ENCODE data around the gene METTL17. TPM values are rescaled to one million over a fixed set of nuclear protein-coding genes. Genes with fewer than 3 reads are reported as not detected.

METTL17 gene
- total and polyA plus RNA-seq, 2 of the 13 experiments (the other 11 are each of a cell fraction or from before 2014, with no cell fraction given): 122 to 199 TPM

- TF ChIP-seq TRAFD1 (CRISPR knock-in tag; IDR thresholded peaks at IDR 0.05; ENCODE audit: borderline replicate concordance): no peak
- TF ChIP-seq KLF11 (CRISPR knock-in tag; IDR thresholded peaks at IDR 0.05): 0 out of 2 replicates have a peak, but pooled peaks have one; percentile 48
- no peak for TF ChIP-seq ZNF251 (CRISPR knock-in tag; IDR thresholded peaks at IDR 0.05)
- no peak for TF ChIP-seq JUNB (CRISPR knock-in tag; IDR thresholded peaks at IDR 0.05; ENCODE audit: borderline replicate concordance)
- TF ChIP-seq HOXA7 (CRISPR knock-in tag; IDR thresholded peaks at IDR 0.05): no peak
- TF ChIP-seq AGO1 (IDR thresholded peaks at IDR 0.05; ENCODE audit: low read depth, low read length, poor library complexity, severe bottlenecking): no peak
- TF ChIP-seq TAF1 (CRISPR knock-in tag; IDR thresholded peaks at IDR 0.05): peak; percentile 94
- TF ChIP-seq ZNF430 (CRISPR knock-in tag; IDR thresholded peaks at IDR 0.05): peak; percentile 83; the same call in 1 of the 2 replicates
- TF ChIP-seq ZSCAN20 (CRISPR knock-in tag; IDR thresholded peaks at IDR 0.05; ENCODE audit: borderline replicate concordance): peak; percentile 73; the same call in 1 of the 2 replicates
- TF ChIP-seq HCFC1 (IDR thresholded peaks at IDR 0.05; ENCODE audit: low read depth, low read length): peak; percentile 74
- TF ChIP-seq ZNF10 (CRISPR knock-in tag; IDR thresholded peaks at IDR 0.05; ENCODE audit: borderline replicate concordance, low read depth): no peak
- TF ChIP-seq ZNF770 (CRISPR knock-in tag; IDR thresholded peaks at IDR 0.05): peak; percentile 44; the same call in 1 of the 2 replicates
- TF ChIP-seq SP5 (CRISPR knock-in tag; IDR thresholded peaks at IDR 0.05; ENCODE audit: borderline replicate concordance, low read depth): no peak; the same call in 1 of the 2 replicates
- TF ChIP-seq POLR2A (IDR thresholded peaks at IDR 0.05; ENCODE audit: insufficient read depth in 1 of 2, low read depth in 2 of 2, low read length in 2 of 2): peak; percentile 81 to 86
- TF ChIP-seq ELK4 (CRISPR knock-in tag; IDR thresholded peaks at IDR 0.05; ENCODE audit: borderline replicate concordance): no peak
- TF ChIP-seq PRDM15 (CRISPR knock-in tag; IDR thresholded peaks at IDR 0.05): peak; percentile 87
- TF ChIP-seq ZBTB34 (CRISPR knock-in tag; IDR thresholded peaks at IDR 0.05): peak; percentile 70; the same call in 1 of the 2 replicates
- no peak for TF ChIP-seq KLF12 (CRISPR knock-in tag; IDR thresholded peaks at IDR 0.05; ENCODE audit: borderline replicate concordance)
These were observed at the start of gene METTL17 (continued) for GRCh38 chr14:20989787-20990600.

Measured in HepG2 (cell line).